Activated T-helper 2 cell treated with anti-CD3 and anti-CD28 coated beads, Interferon-gamma antibody, Interleukin-2, Interleukin-4, amounts not matched to agents 10 μg/mL and 5 μg/mL and 100 μg/mL, durations not matched to agents 14 hours and 24 hours and 36 hours (primary cell): Measurements from ENCODE around the gene UTP14C. TPM values are rescaled to one million over a fixed set of nuclear protein-coding genes. Genes with fewer than 3 reads are reported as not detected.

ENCODE experiments used
- DNase-seq: peaks from one replicate; pipeline ENCODE4 v3.0.0; 2021; ENCODE audit warnings: low spot score
- H3K27ac Mint-ChIP-seq: one replicate; pipeline ENCODE4 v1.8.0; 2021; ENCODE audit warnings: mixed read lengths
- H3K27me3 Mint-ChIP-seq: one replicate; pipeline ENCODE4 v1.8.0; 2021; ENCODE audit warnings: low read depth, mixed read lengths
- H3K36me3 Mint-ChIP-seq: one replicate; pipeline ENCODE4 v1.8.0; 2021; ENCODE audit warnings: low read depth, mixed read lengths
- H3K4me1 Mint-ChIP-seq: one replicate; pipeline ENCODE4 v1.8.0; 2021; ENCODE audit warnings: low read depth, mixed read lengths
- H3K4me3 Mint-ChIP-seq: one replicate; pipeline ENCODE4 v1.8.0; 2021; ENCODE audit warnings: low read depth, mild to moderate bottlenecking, moderate library complexity, mixed read lengths
- H3K9me3 Mint-ChIP-seq: one replicate; pipeline ENCODE4 v1.8.0; 2021; ENCODE audit warnings: mixed read lengths
- intact Hi-C: fragments of 100-400 bp; cut with micrococcal nuclease; formaldehyde crosslinking; loops from one replicate; pipeline ENCODE4 v1.15.1; 2023
- total RNA-seq: library from RNA; stranded (reverse); gene quantifications from 2 replicates; pipeline ENCODE4 v1.2.3, GENCODE V29; 2022

The UTP14C gene
- total RNA-seq, 1 donor from 2014 or later: 11.0 TPM

- H3K4me3 Mint-ChIP-seq: no peak overlapping the region
- no peak for DNase-seq
- H3K4me1 Mint-ChIP-seq: peaks cover 1% of the 10 kb centered on the region
- H3K9me3 Mint-ChIP-seq: no peaks in the 10 kb centered on the region
- intact Hi-C loops: no loop called here
- no peaks in the 10 kb centered on the region for H3K36me3 Mint-ChIP-seq
- peaks cover 25% of the 10 kb centered on the region for H3K27me3 Mint-ChIP-seq
- no peak overlapping the region for H3K27ac Mint-ChIP-seq
Observed at GRCh38 chr13:51997186-51997585, 27.3 kb upstream of the UTP14C start.

- H3K4me1 Mint-ChIP-seq: peaks cover 1% of the 10 kb centered on the region
- no peaks in the 10 kb centered on the region for H3K9me3 Mint-ChIP-seq
- H3K27me3 Mint-ChIP-seq: peaks cover 25% of the 10 kb centered on the region
- H3K36me3 Mint-ChIP-seq: no peaks in the 10 kb centered on the region
- no peak overlapping the region for H3K4me3 Mint-ChIP-seq
- DNase-seq: no peak
- intact Hi-C loops: no loop called here
- no peak overlapping the region for H3K27ac Mint-ChIP-seq
Observed at GRCh38 chr13:51997641-51998330, 26.7 kb upstream of the UTP14C start.

DNA sequence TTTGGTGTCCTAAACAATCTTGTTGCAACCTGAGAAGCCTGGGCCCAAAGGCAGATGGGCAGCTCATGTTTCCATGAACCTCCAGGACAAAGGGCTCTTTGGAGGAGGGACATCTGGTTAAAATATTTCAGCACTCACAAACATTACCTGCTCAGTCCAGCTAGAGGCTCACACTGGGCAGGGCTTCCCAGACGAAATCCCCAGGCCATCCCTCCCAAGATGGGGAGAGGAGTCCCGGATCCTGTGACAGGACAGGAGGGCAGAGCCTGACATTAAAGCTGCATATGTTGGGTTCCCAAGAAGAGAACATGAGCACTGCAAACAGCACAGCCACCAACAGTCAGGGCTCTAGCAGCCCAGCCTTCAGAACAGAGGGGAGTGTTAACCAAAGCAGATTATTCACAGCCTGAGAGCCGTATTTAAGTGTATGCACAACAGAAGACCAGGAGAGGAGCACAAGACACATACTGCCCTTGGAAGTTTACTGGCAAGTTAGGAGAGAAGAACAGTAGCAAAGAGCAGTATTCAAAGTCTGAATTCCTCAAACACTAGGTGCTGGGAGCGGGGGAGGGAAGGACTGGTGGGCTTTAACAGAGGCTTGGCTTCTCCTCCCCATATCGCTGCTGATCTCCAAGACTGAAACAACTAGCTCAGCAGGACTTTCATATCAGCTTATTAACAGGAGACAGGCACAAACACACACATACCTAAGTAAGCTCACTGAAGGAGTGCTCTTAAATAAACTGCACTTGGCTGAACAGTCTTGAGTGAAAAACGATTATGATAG is 25.6 kb upstream of the UTP14C start:
- H3K4me3 Mint-ChIP-seq: no peak overlapping the region
- H3K27ac Mint-ChIP-seq: no peak overlapping the region
- no peak for DNase-seq
- peaks cover 1% of the 10 kb centered on the region for H3K4me1 Mint-ChIP-seq
- no peaks in the 10 kb centered on the region for H3K36me3 Mint-ChIP-seq
- no peaks in the 10 kb centered on the region for H3K9me3 Mint-ChIP-seq
- intact Hi-C loops: no loop called here
- H3K27me3 Mint-ChIP-seq: peaks cover 25% of the 10 kb centered on the region

- no peak overlapping the region for H3K4me3 Mint-ChIP-seq
- DNase-seq: no peak
- H3K36me3 Mint-ChIP-seq: no peaks in the 10 kb centered on the region
- no peak overlapping the region for H3K27ac Mint-ChIP-seq
- H3K4me1 Mint-ChIP-seq: peaks cover 1% of the 10 kb centered on the region
- intact Hi-C loops: no loop called here
- H3K9me3 Mint-ChIP-seq: no peaks in the 10 kb centered on the region
- peaks cover 24% of the 10 kb centered on the region for H3K27me3 Mint-ChIP-seq
Observed at GRCh38 chr13:51999510-51999911, 25.0 kb upstream of the UTP14C start.

DNA sequence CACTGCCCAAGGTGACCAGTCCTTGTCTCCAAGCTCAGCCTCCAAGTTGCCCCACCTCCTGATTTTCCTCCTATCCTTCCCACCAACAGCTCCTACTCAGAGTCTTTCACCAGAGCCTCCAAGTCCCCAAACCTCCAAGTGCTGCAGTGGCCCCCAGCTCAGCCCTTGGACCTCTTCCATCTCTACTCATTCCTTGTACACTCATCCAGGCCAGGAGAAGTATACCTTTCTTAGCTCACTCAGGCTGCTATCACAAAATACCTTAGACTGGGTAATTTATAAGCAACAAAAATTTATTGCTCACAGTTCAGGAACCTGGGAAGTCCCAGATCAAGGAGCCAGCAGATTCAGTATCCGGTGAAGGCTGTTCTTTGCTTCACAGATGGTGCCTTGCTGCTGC is 24.6 kb upstream of the UTP14C start:
- no peak for DNase-seq
- intact Hi-C loops: loop anchor here (2.0 kb wide), 1 partner anchor 127 kb away; no protein-coding TSS in a partner anchor
- no peaks in the 10 kb centered on the region for H3K9me3 Mint-ChIP-seq
- H3K27me3 Mint-ChIP-seq: peaks cover 22% of the 10 kb centered on the region
- H3K4me3 Mint-ChIP-seq: no peak overlapping the region
- peaks cover 1% of the 10 kb centered on the region for H3K4me1 Mint-ChIP-seq
- H3K27ac Mint-ChIP-seq: no peak overlapping the region
- no peaks in the 10 kb centered on the region for H3K36me3 Mint-ChIP-seq

DNA sequence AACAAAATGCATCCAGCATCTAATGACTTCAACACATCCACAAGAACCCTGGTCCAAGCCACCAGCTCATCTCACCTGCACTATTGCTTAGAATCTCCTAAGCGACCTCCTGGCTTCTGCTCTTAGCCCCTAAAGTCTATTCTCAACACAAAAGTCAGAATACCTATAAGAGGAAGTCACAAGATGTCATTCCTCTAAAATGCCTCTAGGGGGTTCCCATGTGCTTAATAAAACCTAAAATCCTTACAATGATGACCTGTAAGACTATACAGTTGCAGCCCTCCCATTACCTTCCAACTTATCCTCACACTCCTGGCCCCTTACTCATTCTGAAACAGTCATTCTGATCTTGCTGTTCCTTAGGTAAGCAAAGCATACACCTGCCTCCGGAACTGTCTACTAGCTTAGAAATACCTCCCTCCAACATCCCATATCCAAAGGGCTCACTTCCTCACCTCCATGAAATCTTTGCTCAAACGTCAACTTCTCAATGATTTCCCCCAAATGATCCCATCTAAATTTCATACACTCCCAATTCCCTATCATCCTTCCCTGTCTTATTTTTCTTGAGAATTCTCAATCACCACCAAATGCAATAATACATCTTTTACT is 23.3 kb upstream of the UTP14C start:
- no peaks in the 10 kb centered on the region for H3K4me1 Mint-ChIP-seq
- H3K27ac Mint-ChIP-seq: no peak overlapping the region
- no peak overlapping the region for H3K4me3 Mint-ChIP-seq
- peaks cover 24% of the 10 kb centered on the region for H3K27me3 Mint-ChIP-seq
- intact Hi-C loops: loop anchor here (2.0 kb wide), 1 partner anchor 126 kb away; no protein-coding TSS in a partner anchor
- no peaks in the 10 kb centered on the region for H3K9me3 Mint-ChIP-seq
- no peaks in the 10 kb centered on the region for H3K36me3 Mint-ChIP-seq
- DNase-seq: no peak

DNA sequence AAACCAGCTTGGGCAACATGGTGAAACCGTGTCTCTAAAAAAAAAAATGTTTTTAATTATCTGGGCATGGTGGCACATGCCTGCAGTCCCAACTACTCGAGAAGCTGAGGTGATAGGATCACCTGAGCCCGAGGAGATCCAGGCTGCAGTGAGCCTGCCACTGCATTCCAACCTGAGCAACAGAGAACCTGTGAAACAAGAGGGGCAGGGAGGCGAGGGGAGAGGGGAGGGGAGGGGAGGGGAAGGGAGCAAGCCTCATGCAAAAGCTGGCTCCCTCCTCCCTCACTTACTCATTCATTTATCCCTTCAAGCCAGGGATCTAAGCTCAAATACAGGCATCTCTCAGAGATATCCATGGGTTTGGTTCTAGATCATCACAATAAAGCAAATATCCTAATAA is 22.1 kb upstream of the UTP14C start:
- Mint-ChIP-seq H3K4me1 (no peaks in the 10 kb centered on the region), H3K4me3 (no peak overlapping the region), H3K9me3 (no peaks in the 10 kb centered on the region), H3K27me3 (peaks cover 22% of the 10 kb centered on the region), H3K27ac (no peak overlapping the region), H3K36me3 (no peaks in the 10 kb centered on the region)
- intact Hi-C loops: no loop called here
- DNase-seq: no peak

- intact Hi-C loops: no loop called here
Observed at GRCh38 chr13:52003541-52003940, 20.9 kb upstream of the UTP14C start.

DNA sequence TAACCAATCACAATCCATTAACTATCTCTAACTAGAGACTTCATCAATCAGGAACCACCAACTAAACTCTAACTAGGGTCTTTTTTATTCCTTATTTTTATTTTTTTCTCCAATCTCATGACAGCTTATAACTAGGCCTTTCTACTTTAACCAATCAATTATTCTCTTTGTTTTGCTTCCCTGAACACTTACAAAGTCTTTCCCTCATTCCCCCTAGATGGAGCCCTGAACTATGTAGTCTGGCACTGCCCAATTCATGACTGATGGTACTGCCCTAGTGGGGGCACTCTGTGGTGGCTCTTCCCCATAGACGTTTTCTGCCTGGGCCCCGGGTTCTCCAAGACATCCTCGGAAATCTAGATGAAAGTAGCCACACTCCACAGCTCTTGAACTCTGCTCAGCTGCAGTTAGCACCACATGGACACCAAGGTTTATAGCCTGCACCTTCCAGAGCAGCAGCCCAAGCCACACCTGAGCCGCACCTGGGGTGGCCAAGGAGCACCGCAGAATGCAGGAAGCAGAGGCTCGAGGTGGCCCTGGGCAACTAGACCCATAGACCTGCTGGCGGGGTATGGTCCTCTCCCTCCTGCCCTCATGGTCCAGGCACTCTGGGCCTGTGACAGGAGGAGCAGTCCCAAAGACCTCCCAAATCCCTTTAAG is 19.9 kb upstream of the UTP14C start:
- H3K36me3 Mint-ChIP-seq: no peaks in the 10 kb centered on the region
- DNase-seq: no peak
- H3K9me3 Mint-ChIP-seq: no peaks in the 10 kb centered on the region
- no peaks in the 10 kb centered on the region for H3K4me1 Mint-ChIP-seq
- H3K27me3 Mint-ChIP-seq: peaks cover 36% of the 10 kb centered on the region
- H3K27ac Mint-ChIP-seq: no peak overlapping the region
- intact Hi-C loops: no loop called here
- H3K4me3 Mint-ChIP-seq: no peak overlapping the region

More at GRCh38 chr13:52003541-52003940, 20.9 kb upstream of the UTP14C start:
- Mint-ChIP-seq H3K27ac (no peak overlapping the region), H3K36me3 (no peaks in the 10 kb centered on the region), H3K27me3 (peaks cover 26% of the 10 kb centered on the region), H3K9me3 (no peaks in the 10 kb centered on the region), H3K4me3 (no peak overlapping the region), H3K4me1 (no peaks in the 10 kb centered on the region)
- DNase-seq: no peak

DNA sequence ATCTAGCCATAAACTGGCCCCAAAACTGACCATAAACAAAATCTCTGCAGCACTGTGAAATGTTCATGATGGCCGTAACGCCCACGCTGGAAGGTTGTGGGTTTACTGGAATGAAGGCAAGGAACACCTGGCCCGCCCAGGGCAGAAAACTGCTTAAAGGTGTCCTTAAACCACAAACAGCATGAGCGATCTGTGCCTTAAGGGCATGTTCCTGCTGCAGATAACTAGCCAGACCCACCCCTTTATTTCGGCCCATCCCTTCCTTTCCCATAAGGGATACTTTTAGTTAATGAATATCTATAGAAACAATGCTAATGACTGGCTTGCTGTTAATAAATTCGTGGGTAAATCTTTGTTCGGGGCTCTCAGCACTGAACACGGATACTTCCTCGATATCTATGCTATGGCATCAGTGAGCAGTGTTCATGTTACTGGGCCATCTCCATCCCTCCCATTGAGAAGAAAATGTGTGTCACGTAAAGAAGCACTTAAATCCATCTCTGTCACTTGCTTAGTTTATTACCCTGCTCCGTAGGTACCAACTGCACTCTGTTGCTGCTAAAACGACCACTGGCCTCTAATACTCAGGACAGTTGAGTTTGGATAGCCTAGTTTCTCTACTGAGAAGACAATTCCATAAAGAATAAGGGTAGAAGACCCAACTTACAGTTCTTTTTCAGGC is 18.5 kb upstream of the UTP14C start:
- Mint-ChIP-seq H3K4me3 (no peak overlapping the region), H3K4me1 (peaks cover 2% of the 10 kb centered on the region), H3K27me3 (peaks cover 42% of the 10 kb centered on the region), H3K36me3 (no peaks in the 10 kb centered on the region), H3K9me3 (no peaks in the 10 kb centered on the region), H3K27ac (no peak overlapping the region)
- no peak for DNase-seq
- intact Hi-C loops: no loop called here

DNA sequence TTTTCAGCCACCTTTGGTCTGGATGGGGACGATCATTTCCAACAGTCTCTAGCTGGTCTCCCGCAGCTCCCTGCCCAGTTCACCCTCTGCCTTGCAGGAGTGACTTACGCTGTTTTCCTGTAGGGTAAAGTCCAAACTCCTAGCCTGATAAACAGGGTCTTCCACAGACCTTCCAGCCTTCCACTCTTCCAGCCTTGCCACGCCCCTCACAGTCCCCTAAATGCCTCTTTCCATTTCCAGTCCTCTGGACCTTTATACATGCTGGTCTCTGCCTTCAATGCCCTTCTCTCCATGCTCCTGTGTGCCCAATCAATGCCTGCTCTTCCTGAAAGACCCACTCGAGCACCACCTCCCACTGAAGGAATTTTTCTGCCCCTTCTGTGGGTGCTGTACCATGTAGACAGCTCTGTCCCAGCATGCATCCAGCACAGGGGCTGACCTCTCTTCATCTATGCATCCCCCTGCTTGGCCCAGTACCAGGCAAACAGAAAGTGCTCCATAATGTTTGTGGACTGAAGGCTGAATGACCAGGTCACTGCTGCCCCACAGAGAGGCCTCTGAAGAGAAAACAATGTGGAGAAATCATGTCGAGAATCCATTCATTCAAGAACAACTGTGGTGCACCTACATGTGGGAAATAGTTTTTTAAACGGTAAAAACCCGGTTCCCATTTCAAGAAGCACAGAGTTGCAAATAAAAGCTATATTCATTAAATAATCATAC is 17.8 kb upstream of the UTP14C start:
- Mint-ChIP-seq H3K4me1 (peaks cover 5% of the 10 kb centered on the region), H3K36me3 (no peaks in the 10 kb centered on the region), H3K4me3 (no peak overlapping the region), H3K9me3 (no peaks in the 10 kb centered on the region), H3K27ac (no peak overlapping the region), H3K27me3 (peaks cover 45% of the 10 kb centered on the region)
- DNase-seq: no peak
- intact Hi-C loops: no loop called here

GRCh38 chr13:52009946-52010345 is 14.5 kb upstream of the UTP14C start:
- DNase-seq: no peak
- H3K27ac Mint-ChIP-seq: no peak overlapping the region
- peaks cover 9% of the 10 kb centered on the region for H3K4me1 Mint-ChIP-seq
- H3K36me3 Mint-ChIP-seq: no peaks in the 10 kb centered on the region
- peaks cover 45% of the 10 kb centered on the region for H3K27me3 Mint-ChIP-seq
- H3K4me3 Mint-ChIP-seq: peak overlapping the region; percentile 26
- no peaks in the 10 kb centered on the region for H3K9me3 Mint-ChIP-seq
- intact Hi-C loops: loop anchor here (5.0 kb wide), 3 partner anchors 193 to 558 kb away; partner anchors contain the start of genes DHRS12 and INTS6
